HG02870 (cell line): ENCODE results near the gene DNAAF1.
"Not testable (repeated sequence)": the region's sequence is repeated elsewhere in the genome, so short reads cannot be mapped to it uniquely, and the experiment has no call there.

ENCODE experiments used
- ATAC-seq: cut with Tn5 transposase; IDR thresholded peaks from one replicate; pipeline ENCODE4 v1.9.1; 2021; ENCODE audit warnings: mild to moderate bottlenecking, moderate library complexity; ENCODE audit not compliant: unreplicated experiment

The DNAAF1 gene

GRCh38 chr16:84205123-84205522, 60.0 kb downstream of the DNAAF1 start:
- ATAC-seq: not testable (repeated sequence)

- ATAC-seq: no peak
These were observed 61.0 kb downstream of the DNAAF1 start for GRCh38 chr16:84205976-84206691.

GRCh38 chr16:84207251-84207650, 62.1 kb downstream of the DNAAF1 start:
- ATAC-seq: no peak

- ATAC-seq: no peak
These were observed 62.8 kb downstream of the DNAAF1 start for GRCh38 chr16:84207879-84208278.

GRCh38 chr16:84209989-84210388, 64.9 kb downstream of the DNAAF1 start:
- ATAC-seq: no peak

- no peak for ATAC-seq
These were observed 67.0 kb downstream of the DNAAF1 start for GRCh38 chr16:84212154-84212553.

GRCh38 chr16:84212631-84213030, 67.5 kb downstream of the DNAAF1 start:
- ATAC-seq: no peak

GRCh38 chr16:84214451-84215066, 69.5 kb downstream of the DNAAF1 start:
- no peak for ATAC-seq

GRCh38 chr16:84215531-84215930, 70.4 kb downstream of the DNAAF1 start:
- no peak for ATAC-seq

- ATAC-seq: not testable (repeated sequence)
These were observed 71.0 kb downstream of the DNAAF1 start for GRCh38 chr16:84216144-84216543.

GRCh38 chr16:84218176-84218823, 73.2 kb downstream of the DNAAF1 start:
- no peak for ATAC-seq

- ATAC-seq: no peak
These were observed 73.8 kb downstream of the DNAAF1 start for GRCh38 chr16:84218956-84219355.

- ATAC-seq: no peak
These were observed 75.7 kb downstream of the DNAAF1 start for GRCh38 chr16:84220851-84221250.

GRCh38 chr16:84223456-84223855, 78.3 kb downstream of the DNAAF1 start:
- no peak for ATAC-seq

GRCh38 chr16:84224554-84224953, 79.4 kb downstream of the DNAAF1 start:
- no peak for ATAC-seq

- no peak for ATAC-seq
These were observed 80.0 kb downstream of the DNAAF1 start for GRCh38 chr16:84225126-84225525.

GRCh38 chr16:84225571-84225970, 80.5 kb downstream of the DNAAF1 start:
- no peak for ATAC-seq

GRCh38 chr16:84226026-84226425, 80.9 kb downstream of the DNAAF1 start:
- ATAC-seq: no peak
